Measurements from ENCODE around the gene POMGNT1.
A peak's percentile ranks its signal among the peaks of the same experiment; 100 is the strongest.

Gene POMGNT1

GRCh38 chr1:46173361-46173856 lies 24.8 kb downstream of the POMGNT1 start:
- TF ChIP-seq REST (IDR thresholded peaks at IDR 0.05; ENCODE audit: insufficient replicate concordance, low read depth), result no peak
- no peak for TF ChIP-seq GABPA (IDR thresholded peaks at IDR 0.05; ENCODE audit: low read depth)
- TF ChIP-seq CTCF (IDR thresholded peaks at IDR 0.05; ENCODE audit: insufficient read depth, low read length), result no peak
- TF ChIP-seq POLR2AphosphoS5 (IDR thresholded peaks at IDR 0.05; ENCODE audit: low read depth), result no peak
- no peak for TF ChIP-seq SPI1 (IDR thresholded peaks at IDR 0.05; ENCODE audit: borderline replicate concordance, low read depth)
- Histone ChIP-seq H3K27ac (replicated peaks) (no peak overlapping the region), H3K27me3 (ENCODE audit: insufficient read depth, poor library complexity, severe bottlenecking) (no peaks in the 10 kb centered on the region), H3K4me3 (replicated peaks; ENCODE audit: insufficient read depth, low read length) (no peak overlapping the region)
- peak in 1 of 2 experiments; percentile 28 for DNase-seq (ENCODE audit: low read depth in 1 of 2, low spot score in 1 of 2)

GRCh38 chr1:46172321-46172720 lies 25.9 kb downstream of the POMGNT1 start:
- no peak overlapping the region for H3K4me3 ChIP-seq (replicated peaks; ENCODE audit: insufficient read depth, low read length)
- H3K27me3 ChIP-seq (ENCODE audit: insufficient read depth, poor library complexity, severe bottlenecking), result no peaks in the 10 kb centered on the region
- DNase-seq (ENCODE audit: low read depth in 1 of 2, low spot score in 1 of 2), result no peak
- H3K27ac ChIP-seq (replicated peaks), result no peak overlapping the region
- no peak for TF ChIP-seq SPI1 (IDR thresholded peaks at IDR 0.05; ENCODE audit: borderline replicate concordance, low read depth)
- TF ChIP-seq GABPA (IDR thresholded peaks at IDR 0.05; ENCODE audit: low read depth), result no peak
- no peak for TF ChIP-seq CTCF (IDR thresholded peaks at IDR 0.05; ENCODE audit: insufficient read depth, low read length)
- TF ChIP-seq REST (IDR thresholded peaks at IDR 0.05; ENCODE audit: insufficient replicate concordance, low read depth), result no peak
- TF ChIP-seq POLR2AphosphoS5 (IDR thresholded peaks at IDR 0.05; ENCODE audit: low read depth), result no peak

GRCh38 chr1:46171871-46172270 lies 26.4 kb downstream of the POMGNT1 start:
- no peak overlapping the region for H3K4me3 ChIP-seq (replicated peaks; ENCODE audit: insufficient read depth, low read length)
- no peak overlapping the region for H3K27ac ChIP-seq (replicated peaks)
- peaks cover 1% of the 10 kb centered on the region for H3K27me3 ChIP-seq (ENCODE audit: insufficient read depth, poor library complexity, severe bottlenecking)
- no peak for TF ChIP-seq REST (IDR thresholded peaks at IDR 0.05; ENCODE audit: insufficient replicate concordance, low read depth)
- TF ChIP-seq SPI1 (IDR thresholded peaks at IDR 0.05; ENCODE audit: borderline replicate concordance, low read depth), result no peak
- no peak for TF ChIP-seq CTCF (IDR thresholded peaks at IDR 0.05; ENCODE audit: insufficient read depth, low read length)
- TF ChIP-seq POLR2AphosphoS5 (IDR thresholded peaks at IDR 0.05; ENCODE audit: low read depth), result no peak
- no peak for TF ChIP-seq GABPA (IDR thresholded peaks at IDR 0.05; ENCODE audit: low read depth)
- no peak for DNase-seq (ENCODE audit: low read depth in 1 of 2, low spot score in 1 of 2)

Data from HL-60 (cell line).